NOMO-1 treated with dmso at 0.1 percent for 144 hours (cell line): ENCODE results near the gene GAGE12J.
A peak's percentile ranks its signal among the peaks of the same experiment; 100 is the strongest.
"Not testable (repeated sequence)": the region's sequence is repeated elsewhere in the genome, so short reads cannot be mapped to it uniquely, and the experiment has no call there.

Experiments used
- DNase-seq: peaks from one replicate; lab custom pipeline; 2025; ENCODE audit not compliant: unreplicated experiment; lab: John Stamatoyannopoulos, UW

The GAGE12J gene

GRCh38 chrX:49321737-49322136, at the start of gene GAGE12J:
TSS of gene GAGE12J (plus strand) at chrX:49322037. CDS start at chrX:49323194, 1,157 bp downstream.
- DNase-seq, result not testable (repeated sequence)

GRCh38 chrX:49272421-49272820, 49.4 kb upstream of the GAGE12J start:
- no peak for DNase-seq

GRCh38 chrX:49273181-49273727, 48.6 kb upstream of the GAGE12J start:
- no peak for DNase-seq

GRCh38 chrX:49276207-49276606, 45.6 kb upstream of the GAGE12J start:
- no peak for DNase-seq

- no peak for DNase-seq
These were observed 44.9 kb upstream of the GAGE12J start for GRCh38 chrX:49276671-49277534.

- no peak for DNase-seq
These were observed 44.4 kb upstream of the GAGE12J start for GRCh38 chrX:49277535-49277830.

GRCh38 chrX:49278081-49278480, 43.8 kb upstream of the GAGE12J start:
- DNase-seq, result no peak

- DNase-seq, result no peak
These were observed 39.2 kb upstream of the GAGE12J start for GRCh38 chrX:49282647-49283011.

GRCh38 chrX:49284212-49284611, 37.6 kb upstream of the GAGE12J start:
- DNase-seq, result no peak

GRCh38 chrX:49286136-49286535, 35.7 kb upstream of the GAGE12J start:
- no peak for DNase-seq

- DNase-seq, result no peak
These were observed 35.3 kb upstream of the GAGE12J start for GRCh38 chrX:49286581-49286980.

- no peak for DNase-seq
These were observed 34.2 kb upstream of the GAGE12J start for GRCh38 chrX:49287665-49288064.

GRCh38 chrX:49290215-49290614, 31.6 kb upstream of the GAGE12J start:
- no peak for DNase-seq

- DNase-seq, result no peak
These were observed 30.1 kb upstream of the GAGE12J start for GRCh38 chrX:49291615-49292337.

GRCh38 chrX:49292400-49293362, 29.2 kb upstream of the GAGE12J start:
- DNase-seq, result no peak

- not testable (repeated sequence) for DNase-seq
These were observed 22.5 kb upstream of the GAGE12J start for GRCh38 chrX:49299293-49299692.

GRCh38 chrX:49300703-49301102, 21.1 kb upstream of the GAGE12J start:
- no peak for DNase-seq

- DNase-seq, result no peak
These were observed 18.5 kb upstream of the GAGE12J start, which contains the start of gene GAGE10 for GRCh38 chrX:49303346-49303745. TSS of gene GAGE10 (plus strand) at chrX:49303646. CDS start at chrX:49304860, 1,214 bp downstream.

GRCh38 chrX:49307775-49308174, 14.1 kb upstream of the GAGE12J start:
- DNase-seq, result not testable (repeated sequence)

- peak; percentile 24 for DNase-seq
These were observed 13.1 kb upstream of the GAGE12J start for GRCh38 chrX:49308604-49309269.
